HG02588 (cell line): ENCODE measurements around the gene KCNMB2.

ENCODE experiments used
- ATAC-seq: cut with Tn5 transposase; IDR thresholded peaks from one replicate; pipeline ENCODE4 v1.9.1; 2021; ENCODE audit warnings: mild to moderate bottlenecking, moderate library complexity; ENCODE audit not compliant: unreplicated experiment

The KCNMB2 gene

DNA sequence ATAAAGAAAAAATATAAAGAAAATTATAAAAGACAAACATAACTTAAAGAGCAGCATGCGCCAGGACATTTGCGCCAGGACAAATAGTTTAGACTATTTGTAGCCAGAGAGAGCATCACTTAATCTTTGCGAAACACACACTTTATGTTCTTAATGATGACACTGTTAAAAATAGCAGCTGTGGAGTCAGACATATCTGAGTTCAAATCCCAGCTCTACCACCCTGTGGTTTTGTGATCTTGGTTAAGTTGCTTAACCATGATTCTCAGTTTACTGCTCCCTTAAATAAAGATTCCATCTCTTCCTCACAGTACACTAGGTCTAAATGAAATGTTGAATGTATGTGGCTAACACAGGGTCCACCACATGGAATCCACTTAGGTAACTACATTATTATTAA, 31.4 kb downstream of the KCNMB2 start:
- no peak for ATAC-seq

DNA sequence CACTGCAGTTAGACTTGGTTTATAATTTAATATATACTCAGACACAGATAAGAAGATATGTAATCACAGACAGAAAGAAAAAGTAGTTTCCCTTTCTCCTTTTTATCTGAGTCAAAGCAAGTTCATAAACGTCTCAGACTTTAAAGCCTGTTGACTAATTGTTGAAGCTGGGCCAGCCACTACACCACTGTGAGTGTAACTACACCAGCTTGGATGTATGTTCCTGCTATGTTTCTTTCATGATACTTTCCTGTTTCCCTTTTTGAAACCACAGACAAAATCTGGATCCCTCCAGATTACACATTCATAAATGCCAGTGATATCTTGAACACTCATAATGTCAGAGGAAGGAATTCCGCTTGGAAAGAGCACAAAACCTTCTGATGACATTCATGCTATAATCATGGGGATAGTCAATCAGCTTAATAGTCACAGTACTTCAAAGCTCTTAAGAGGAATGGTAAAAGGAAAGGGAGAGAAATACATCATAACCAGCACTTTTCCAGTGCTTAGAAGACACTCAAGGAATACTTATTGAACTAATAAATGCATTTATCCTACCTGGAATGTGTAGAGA, 32.0 kb downstream of the KCNMB2 start:
- ATAC-seq, result no peak

DNA sequence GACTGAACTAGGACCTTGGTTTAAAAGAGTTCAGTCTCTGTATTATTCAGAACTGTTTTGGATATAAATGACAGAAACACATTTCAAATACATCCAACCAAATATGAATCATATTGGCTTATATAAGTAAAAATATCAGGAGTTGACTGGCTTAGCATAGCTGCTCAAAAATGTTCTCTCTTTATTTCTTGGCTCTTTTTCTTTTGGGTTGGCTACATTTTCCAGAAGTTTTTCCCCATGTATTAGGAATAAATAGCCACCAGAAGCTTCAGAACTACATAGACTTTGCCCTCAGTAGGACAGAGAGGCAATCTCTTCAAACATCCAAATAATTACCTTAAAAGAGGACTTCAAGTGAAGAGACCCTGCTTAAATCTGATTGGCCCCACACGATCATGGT, 32.7 kb downstream of the KCNMB2 start:
- ATAC-seq, result no peak

DNA sequence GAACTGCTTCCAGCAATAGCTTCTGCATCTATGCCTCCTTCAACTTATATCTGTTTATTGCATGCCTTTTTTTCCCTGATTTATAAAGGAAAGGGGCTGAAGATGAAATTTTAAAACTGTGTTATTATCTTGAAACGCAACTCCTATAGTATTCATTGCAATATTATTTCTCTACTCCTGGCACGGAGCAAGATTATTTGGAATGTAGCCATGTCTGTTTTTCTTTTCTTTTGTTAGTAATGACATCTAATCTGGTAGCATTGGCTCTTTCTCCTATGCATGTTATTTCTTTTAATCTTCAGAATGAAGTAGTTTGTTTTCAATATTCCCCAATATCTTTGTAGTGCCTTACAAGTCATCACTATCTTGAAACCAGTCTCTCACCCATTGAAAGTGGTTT, 33.6 kb downstream of the KCNMB2 start:
- no peak for ATAC-seq

DNA sequence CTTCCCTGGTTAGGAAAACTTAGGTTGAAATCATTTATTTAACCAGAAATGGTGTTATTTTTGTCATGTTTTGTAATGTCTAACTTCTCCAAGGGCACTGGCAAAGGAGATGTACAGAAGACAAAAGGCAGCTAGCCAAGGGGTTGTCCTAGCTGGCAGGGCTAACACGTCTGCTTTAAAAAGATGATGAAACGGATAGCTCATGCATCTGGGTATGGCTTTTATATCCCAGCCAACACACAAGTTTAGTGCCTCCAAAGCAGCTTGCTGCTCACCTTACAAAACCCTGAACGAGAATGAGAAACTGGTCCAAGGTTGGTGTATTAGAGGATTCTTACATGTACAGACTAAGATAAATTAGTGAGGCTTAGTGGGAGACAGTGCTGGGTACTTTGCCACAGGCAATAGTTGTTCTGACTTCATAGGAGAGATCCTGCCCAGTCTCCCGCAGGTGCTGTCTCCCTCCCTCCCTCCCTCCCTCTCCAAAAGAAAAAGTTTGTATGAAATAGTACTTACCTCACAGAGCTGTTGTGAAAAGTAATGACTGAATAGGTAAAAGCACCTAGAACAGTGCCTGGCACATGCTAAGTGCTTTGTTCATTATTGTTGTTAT, 47.8 kb downstream of the KCNMB2 start:
- ATAC-seq, result no peak

DNA sequence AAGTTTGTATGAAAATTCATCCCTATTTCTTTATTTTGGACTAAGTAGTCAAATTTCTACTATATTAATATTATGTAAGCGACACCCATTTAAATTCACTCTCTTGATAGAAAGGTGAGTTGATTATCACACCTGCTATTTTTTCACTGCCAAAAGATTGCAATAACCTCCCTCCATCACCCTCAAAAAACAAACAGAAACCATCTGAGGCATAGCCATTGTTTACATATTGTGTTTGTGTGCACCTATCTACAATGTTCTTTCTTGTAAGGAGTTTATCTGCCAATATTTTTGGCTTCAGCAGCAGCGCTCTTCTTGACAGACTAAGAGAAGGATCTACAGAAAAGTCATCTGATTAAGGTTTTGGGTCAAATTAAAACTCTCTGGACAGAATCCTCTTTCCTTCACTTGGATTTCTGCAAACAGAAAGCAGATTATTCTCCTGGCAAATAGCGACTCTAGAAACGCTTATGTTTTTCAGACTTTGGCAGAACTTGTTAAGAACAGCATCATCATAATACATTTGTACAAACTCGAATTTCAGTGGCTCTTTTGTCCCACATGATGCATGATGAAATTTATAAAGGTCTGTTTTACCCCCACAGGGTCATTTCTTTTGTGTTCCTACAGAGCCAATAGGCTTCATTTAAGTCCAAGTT, 48.6 kb downstream of the KCNMB2 start:
- ATAC-seq, result no peak

DNA sequence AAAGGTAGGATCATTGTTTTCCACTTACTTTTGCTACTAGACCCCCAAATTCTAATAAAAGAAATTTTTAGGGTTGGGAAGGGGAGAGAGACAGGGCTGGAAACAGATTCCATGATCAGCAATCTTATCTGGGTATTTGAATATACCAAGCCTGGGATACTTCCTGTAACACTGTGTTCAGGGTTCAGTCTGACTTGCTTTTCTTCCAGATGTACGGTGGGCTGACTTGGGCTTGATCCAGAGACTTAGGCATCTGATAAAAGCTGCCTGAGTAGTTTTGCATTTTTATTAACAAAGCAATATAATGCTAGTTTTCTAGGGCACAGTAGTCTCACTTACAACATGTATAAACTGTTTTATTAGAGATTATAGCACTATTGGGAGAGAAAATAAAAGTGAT, 49.2 kb downstream of the KCNMB2 start:
- no peak for ATAC-seq

DNA sequence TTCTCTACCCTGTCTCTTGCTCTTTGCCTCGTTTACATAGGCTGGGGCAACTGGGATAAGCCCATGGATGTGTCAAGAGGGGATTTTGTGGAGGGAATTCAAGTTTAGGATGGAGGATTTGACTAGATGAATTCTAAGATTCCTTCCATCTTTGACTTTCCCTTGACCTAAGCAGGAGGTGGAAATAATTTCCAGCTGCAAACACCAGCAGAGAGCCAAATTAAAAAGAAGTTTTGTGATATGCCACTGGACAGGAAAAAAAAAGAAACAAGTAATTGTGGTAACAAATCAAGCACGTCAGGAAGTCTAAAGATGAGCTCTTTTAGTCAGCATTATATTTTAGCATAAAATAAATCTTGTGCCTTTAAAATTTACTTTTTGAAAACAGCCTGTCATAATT, 49.8 kb downstream of the KCNMB2 start:
- no peak for ATAC-seq

DNA sequence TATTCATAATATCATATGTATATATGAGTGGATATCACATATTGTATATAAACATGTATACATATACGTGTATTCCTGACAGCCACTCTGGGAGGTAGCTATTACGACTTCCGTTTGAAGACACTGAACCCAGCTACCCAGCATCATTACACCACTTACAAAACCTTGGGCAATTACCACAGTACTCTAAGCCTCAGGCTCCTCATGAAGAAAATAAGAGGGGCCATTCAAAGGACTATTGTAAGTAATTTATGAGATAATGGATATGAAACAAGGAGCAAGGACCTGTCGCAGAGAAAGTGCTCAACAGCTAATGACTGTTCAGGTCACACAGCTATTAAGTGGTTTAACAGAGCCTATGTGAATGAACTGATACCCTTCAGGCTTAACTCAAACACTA, 52.4 kb downstream of the KCNMB2 start:
- no peak for ATAC-seq

DNA sequence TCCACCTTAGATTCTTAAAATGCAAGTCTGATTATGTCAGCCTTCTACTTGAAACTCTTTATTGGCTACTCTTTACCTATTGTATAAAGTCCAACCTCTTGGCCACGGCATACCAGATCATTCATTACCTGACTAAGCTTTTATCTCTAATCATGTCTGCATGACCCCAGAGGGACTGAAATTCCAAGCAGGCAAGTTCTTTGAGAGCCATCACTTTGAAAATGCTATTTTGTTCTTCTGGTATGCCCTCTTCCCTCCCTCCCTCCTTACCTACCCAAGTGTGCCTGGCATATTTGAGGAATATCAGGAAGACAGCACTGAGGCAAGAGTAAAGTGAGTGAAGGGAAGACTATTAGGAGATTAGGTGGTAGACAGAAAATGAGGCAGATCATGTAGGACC, 57.5 kb downstream of the KCNMB2 start:
- no peak for ATAC-seq

DNA sequence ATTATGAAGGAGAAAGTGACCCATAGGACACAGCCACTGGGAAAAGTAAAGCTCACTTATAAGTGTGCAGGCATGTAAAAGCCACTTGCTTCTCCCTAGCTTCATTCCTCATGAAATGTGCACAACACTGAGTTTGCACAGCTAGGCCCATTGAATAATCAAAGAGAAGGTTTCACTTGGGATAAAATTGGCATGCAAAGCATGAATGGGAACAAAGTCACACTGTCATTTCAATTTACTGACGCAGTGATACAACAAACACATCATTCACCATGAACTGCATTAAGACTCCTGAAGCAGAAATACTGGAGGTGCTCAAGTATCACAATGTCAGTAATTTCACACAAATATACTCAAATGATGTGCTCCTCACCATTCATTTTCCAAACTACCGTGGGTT, 61.1 kb downstream of the KCNMB2 start:
- ATAC-seq, result no peak

DNA sequence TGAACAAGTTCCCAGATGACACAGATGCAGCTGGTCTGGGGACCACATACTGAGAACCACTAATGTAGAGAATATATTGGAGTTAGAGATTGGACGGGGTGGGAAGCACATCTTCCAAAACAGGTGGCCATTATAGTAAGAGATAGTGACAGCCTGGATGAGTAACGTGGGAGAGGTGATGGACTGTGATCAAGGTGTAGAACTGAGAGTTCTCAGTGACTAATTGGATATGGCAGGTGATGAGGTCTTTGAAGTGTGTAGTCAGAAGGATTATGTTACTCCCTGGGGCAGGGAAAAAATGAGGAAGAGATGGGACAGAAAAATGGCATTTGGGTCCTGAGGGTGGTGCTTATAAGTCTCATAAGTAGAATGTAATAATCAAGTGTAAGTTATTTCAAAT, 66.6 kb downstream of the KCNMB2 start:
- ATAC-seq, result no peak

DNA sequence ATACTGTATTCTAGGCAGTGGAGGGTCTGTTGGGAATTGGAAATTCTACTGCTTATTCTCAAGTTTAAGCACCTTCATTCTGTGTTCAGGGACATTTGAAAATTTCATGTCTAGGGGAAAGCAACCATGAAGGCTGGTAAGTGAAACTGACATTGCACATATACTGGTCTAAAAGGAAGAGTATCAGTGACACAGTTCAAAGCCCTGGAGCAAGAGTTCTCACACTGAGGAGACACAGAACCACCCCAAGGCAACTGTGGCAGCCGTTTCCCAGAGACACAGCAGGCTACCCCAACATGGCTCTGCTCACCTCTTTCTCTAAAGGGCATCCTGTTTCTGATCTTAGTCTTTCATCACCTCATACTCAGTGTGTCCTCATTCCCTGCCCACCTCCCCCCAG, 67.5 kb downstream of the KCNMB2 start:
- ATAC-seq, result peak; percentile 62

DNA sequence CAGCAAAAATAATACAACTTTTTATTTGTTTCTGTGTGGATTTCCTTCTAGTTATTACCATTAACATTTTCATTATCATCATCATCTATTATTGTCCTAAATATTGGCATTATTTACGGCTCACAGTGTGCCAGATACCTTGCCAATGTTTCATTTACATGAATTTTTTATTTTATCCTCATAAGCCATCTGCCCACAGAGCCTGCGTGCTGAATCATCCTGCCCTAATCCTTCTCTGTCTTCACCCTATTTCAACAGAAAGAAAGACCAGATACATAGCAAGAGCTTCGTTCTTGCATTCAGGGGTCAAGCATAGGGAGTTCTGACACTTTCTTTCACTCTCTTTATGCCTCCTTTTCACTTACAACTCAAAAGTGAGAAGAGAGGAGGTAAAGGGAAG, 82.0 kb downstream of the KCNMB2 start:
- ATAC-seq, result no peak

DNA sequence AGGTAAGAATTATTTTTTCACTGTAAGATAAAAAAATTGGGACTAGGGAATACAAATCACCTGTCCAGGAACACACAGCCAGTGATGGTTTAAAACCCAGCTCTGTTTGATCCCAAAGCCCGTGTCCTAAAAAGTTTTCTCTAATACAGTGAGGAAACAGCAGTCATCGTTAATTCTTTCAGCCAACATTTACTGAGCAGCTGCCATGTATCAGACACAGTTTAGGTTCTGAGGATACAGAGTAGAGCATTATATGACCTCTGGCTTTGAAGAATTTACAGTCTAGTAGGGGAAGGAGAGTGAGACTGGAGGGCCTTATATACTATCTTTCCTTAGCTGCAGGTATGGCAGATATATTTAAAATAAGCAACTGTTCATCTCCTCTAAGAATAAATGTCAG, 82.7 kb downstream of the KCNMB2 start:
- ATAC-seq, result no peak

DNA sequence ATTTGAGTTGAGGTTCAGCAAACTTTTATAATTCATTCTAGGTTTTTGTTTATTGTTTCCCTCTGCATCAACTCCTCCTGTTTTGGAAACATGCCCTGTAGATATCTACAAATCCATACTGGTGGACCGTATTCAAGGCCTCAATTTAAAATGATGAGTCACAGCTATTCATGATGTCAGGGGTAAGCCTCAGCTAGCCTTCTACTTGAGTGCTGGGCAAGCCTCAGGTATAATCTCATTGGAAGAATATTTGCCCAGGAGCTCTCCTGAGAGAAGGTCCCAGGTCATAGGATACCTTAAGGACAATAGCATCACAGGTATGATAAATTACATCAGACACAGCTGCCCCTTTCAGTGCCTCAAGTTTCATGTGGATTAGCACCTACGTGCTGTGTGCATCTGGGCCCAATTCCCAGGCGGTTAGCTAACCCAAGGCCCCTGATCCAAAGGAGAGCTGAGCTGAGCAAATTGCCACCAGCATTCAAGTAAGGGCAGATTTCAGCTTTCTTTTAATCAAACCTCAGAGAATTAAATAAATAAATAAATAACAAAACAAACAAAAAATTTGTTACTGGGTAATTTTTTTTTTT, 87.5 kb downstream of the KCNMB2 start:
- ATAC-seq, result no peak

DNA sequence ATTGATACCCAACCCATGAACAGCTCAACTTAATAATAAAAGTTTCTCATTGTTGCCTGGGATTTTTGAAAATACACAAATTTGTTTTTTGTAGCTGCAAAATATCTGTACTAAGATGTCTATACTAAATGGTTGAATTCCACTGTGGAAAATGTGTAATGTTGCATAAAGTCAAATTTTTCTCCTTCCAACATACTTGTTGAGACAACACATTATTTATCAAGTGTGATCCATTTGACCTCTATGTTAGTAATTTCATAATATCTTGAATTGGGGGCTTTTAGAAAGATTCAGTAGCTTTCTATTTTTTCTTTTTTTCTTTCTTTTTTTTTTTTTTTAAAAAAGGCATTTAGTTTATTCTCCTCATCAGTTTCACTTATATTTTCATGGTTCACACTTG, 88.0 kb downstream of the KCNMB2 start:
- no peak for ATAC-seq

DNA sequence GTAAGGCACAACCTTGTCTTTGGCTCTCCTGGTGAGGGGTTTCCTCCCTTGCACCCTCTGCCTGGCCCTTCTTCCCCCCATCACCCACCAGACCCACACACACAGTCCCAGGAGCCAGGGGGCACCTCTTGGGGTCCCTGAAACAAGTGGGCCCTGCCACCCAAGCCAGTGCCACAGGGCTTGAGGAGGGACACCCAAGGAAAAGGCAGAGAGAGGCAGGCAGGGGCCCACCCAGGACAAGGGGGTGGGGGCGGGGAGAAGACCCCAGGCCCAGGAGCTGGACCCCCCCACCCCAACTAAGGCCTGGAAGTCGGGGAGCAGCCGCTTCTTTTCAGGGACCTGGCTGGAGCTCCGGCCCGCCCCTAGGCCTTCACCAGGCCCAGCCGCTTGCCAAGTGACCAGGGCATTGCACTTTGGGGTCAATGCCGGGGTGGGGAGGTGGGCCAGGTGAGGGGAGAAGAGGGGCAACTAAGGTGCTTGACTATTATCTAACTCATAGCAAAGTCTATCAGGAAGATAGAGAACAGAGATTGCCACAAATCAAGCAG, 88.9 kb downstream of the KCNMB2 start:
- ATAC-seq, result no peak

DNA sequence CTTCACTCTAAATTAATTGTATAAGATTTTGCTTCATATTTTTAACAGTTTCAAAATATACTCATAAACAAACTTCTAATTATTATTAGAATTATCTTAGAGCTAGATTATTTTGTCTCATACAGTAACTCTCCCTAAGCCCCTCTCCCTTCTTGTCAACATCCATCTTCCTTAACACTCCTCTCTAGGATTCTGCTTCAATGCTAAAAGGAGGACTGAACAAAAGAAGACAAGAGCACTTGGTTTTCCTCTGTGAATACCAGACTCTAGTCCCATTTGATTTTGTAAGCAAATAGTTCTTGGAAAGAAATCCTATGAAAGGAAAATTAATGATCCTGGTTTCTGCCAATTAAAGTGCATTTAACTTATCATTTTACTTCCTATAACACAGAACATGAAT, 91.8 kb downstream of the KCNMB2 start:
- ATAC-seq, result no peak

DNA sequence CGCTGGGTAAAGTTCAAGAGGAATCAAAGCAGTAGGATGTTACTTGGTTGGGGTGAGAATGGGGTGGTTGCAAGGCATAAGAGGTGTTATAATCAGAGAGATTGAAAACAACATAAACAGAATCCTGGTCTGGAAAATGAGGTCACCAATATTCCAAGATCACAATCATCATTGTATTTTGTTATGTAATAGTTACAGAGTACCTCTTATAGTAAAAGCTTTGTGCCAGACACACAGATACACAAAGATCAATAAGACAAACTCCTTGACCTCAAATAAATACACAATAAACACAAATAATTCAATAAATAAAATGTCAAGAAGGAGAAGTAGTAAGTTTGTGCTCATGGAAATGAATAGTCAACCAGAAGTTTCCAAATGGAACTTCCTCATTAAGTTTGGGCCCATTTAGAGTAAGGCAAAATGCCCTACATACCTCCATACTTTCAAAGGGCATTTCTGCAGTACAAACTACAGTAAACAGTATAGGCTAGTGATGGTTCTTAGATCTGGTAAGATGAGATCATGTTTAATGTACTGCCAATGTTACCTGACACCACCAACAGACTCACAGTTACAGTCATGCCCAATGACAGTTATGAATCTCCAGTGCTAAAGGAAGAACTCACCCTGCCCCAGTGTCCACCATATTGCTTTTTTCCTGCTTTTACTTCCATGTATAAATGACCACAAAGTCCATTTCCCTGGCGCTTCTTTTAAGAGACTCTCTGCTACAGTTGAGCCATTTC, 93.4 kb downstream of the KCNMB2 start:
- ATAC-seq, result no peak

DNA sequence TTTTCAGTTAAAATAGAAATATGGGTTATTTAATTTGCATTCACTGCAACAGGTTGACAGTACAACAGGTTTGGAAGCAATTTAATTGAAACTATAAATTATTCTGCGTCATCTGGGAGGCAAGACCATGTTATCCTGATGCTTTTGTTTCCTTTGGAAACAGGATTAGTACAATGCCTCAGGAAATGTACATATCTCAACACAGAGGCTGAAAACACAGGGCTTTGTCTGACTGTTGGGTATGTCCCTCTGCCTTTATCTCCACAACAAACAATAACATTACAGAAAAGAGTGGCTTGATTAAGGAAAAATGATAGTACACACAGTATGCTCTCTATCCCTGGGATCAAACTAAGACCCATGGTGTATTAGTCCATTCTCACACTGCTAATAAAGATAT, 95.7 kb downstream of the KCNMB2 start:
- ATAC-seq, result no peak
